Ovary (tissue), 3 donors: ENCODE measurements around the gene DCHS2.

ENCODE experiments used
- EP300 ChIP-seq: sonication (generic); formaldehyde crosslinking; IDR thresholded peaks from one replicate; pipeline ENCODE4 v1.6.1; 2017; ENCODE audit warnings: antibody characterized with exemption
- POLR2A ChIP-seq: fragments of 450-650 bp; IDR thresholded peaks from one replicate; pipeline ENCODE4 v1.6.1; 2017; ENCODE audit warnings: antibody characterized with exemption, mild to moderate bottlenecking, moderate library complexity
- TF ChIP-seq, protein P1 (sequence below), 3 donors: fragments of 450-650 bp in 2 of 3; fragments of 200-600 bp in 1 of 3; IDR thresholded peaks; one replicate each; pipeline versions ENCODE4 v1.5.1 to v1.8.0; 2016 to 2022; ENCODE audit warnings: antibody characterized with exemption in 3 of 3, mild to moderate bottlenecking in 1 of 3
- donor health status: DM: no; HTN: no; CAD: no.

DNA sequence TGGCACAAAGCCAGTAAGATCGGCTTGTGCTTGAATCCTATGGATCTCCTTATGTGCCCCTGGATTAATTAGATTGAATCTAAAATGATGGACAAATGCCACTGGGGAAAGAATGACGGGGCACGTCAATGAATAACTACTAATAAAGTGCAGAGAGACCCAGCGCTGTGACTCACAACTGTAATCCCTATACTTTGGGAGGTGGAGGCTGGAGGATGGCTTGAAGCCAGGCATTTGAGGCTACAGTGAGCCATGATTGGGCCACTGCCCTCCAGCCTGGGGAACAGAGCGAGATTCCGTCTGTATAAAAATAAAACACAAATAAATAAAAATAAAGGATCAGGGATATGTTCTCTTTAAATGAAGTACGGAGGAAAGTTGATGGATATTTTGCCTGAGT, 179.4 kb downstream of the DCHS2 start:
- TF ChIP-seq, protein P1, sequence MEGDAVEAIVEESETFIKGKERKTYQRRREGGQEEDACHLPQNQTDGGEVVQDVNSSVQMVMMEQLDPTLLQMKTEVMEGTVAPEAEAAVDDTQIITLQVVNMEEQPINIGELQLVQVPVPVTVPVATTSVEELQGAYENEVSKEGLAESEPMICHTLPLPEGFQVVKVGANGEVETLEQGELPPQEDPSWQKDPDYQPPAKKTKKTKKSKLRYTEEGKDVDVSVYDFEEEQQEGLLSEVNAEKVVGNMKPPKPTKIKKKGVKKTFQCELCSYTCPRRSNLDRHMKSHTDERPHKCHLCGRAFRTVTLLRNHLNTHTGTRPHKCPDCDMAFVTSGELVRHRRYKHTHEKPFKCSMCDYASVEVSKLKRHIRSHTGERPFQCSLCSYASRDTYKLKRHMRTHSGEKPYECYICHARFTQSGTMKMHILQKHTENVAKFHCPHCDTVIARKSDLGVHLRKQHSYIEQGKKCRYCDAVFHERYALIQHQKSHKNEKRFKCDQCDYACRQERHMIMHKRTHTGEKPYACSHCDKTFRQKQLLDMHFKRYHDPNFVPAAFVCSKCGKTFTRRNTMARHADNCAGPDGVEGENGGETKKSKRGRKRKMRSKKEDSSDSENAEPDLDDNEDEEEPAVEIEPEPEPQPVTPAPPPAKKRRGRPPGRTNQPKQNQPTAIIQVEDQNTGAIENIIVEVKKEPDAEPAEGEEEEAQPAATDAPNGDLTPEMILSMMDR (IDR thresholded peaks at IDR 0.05): no peak
- TF ChIP-seq POLR2A: no peak
- TF ChIP-seq EP300: no peak
